HG02678 (cell line): ENCODE measurements around the gene PSMG3.
"Not testable (repeated sequence)": the region's sequence is repeated elsewhere in the genome, so short reads cannot be mapped to it uniquely, and the experiment has no call there.

ENCODE experiments used
- ATAC-seq: cut with Tn5 transposase; IDR thresholded peaks from one replicate; pipeline ENCODE4 v1.9.1; 2021; ENCODE audit warnings: mild to moderate bottlenecking, moderate library complexity; ENCODE audit not compliant: unreplicated experiment

PSMG3 gene

GRCh38 chr7:1597066-1597760, 27.4 kb upstream of the PSMG3 start:
- no peak for ATAC-seq

GRCh38 chr7:1596181-1597043, 26.6 kb upstream of the PSMG3 start:
- ATAC-seq = no peak

GRCh38 chr7:1595636-1596035, 25.8 kb upstream of the PSMG3 start:
- no peak for ATAC-seq

GRCh38 chr7:1595027-1595426, 25.2 kb upstream of the PSMG3 start:
- no peak for ATAC-seq

- ATAC-seq = no peak
Measured at GRCh38 chr7:1593904-1594421, 24.1 kb upstream of the PSMG3 start.

GRCh38 chr7:1593091-1593866, 23.4 kb upstream of the PSMG3 start:
- no peak for ATAC-seq

GRCh38 chr7:1592299-1592871, 22.6 kb upstream of the PSMG3 start:
- no peak for ATAC-seq

GRCh38 chr7:1591876-1592275, 22.0 kb upstream of the PSMG3 start:
- no peak for ATAC-seq

GRCh38 chr7:1591396-1591795, 21.6 kb upstream of the PSMG3 start:
- no peak for ATAC-seq

GRCh38 chr7:1590887-1591286, 21.1 kb upstream of the PSMG3 start:
- no peak for ATAC-seq

- ATAC-seq = no peak
Measured at GRCh38 chr7:1590476-1590875, 20.6 kb upstream of the PSMG3 start.

- ATAC-seq = no peak
Measured at GRCh38 chr7:1588978-1589377, 19.1 kb upstream of the PSMG3 start.

- ATAC-seq = no peak
Measured at GRCh38 chr7:1587738-1588137, 17.9 kb upstream of the PSMG3 start.

- ATAC-seq = no peak
Measured at GRCh38 chr7:1586827-1587705, 17.2 kb upstream of the PSMG3 start.

GRCh38 chr7:1586126-1586826, 16.4 kb upstream of the PSMG3 start:
- ATAC-seq = no peak

- ATAC-seq = no peak
Measured at GRCh38 chr7:1585142-1585981, 15.5 kb upstream of the PSMG3 start.

- no peak for ATAC-seq
Measured at GRCh38 chr7:1584700-1585099, 14.9 kb upstream of the PSMG3 start.

- ATAC-seq = not testable (repeated sequence)
Measured at GRCh38 chr7:1583241-1583930, 13.6 kb upstream of the PSMG3 start.
